Dermis microvascular lymphatic vessel endothelial cell (primary cell): Measurements from ENCODE around the gene CATSPERB. TPM values are rescaled to one million over a fixed set of nuclear protein-coding genes. Genes with fewer than 3 reads are reported as not detected.
"Not testable (repeated sequence)": the region's sequence is repeated elsewhere in the genome, so short reads cannot be mapped to it uniquely, and the experiment has no call there.

Experiments used
- DNase-seq, 2 donors: peaks; one replicate each; pipeline versions ENCODE4 v3.0.0 to v3.0.0-alpha.2; 2010; ENCODE audit warnings: low read depth in 2 of 2
- total RNA-seq: library from RNA; depleted of rRNA; stranded (reverse); fragments of >200 nt; gene quantifications from 2 replicates; pipeline ENCODE4 v1.2.1, GENCODE V29; 2014

The CATSPERB gene
- total RNA-seq, 1 donor from 2014 or later: 0.13 TPM

DNA sequence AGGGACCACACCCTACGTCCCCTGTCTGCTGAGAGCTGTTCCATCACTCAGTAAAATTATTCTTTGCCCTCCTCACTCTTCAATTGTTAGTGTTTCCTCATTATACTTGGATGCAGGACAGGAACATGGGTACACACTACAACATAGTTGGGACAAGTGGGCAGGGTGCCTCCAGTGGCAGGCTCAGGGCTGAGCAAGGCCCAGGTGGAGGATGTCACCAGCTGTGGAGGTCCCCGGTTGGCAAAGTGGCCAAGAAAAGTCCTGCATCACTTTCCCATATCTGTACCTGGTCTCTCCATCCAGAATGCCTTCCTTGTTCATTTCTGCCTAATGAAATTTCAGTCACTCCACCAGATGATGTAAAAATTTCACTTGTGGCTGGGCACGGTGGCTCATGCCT is 149.1 kb downstream of the CATSPERB start:
- DNase-seq: no peak

DNA sequence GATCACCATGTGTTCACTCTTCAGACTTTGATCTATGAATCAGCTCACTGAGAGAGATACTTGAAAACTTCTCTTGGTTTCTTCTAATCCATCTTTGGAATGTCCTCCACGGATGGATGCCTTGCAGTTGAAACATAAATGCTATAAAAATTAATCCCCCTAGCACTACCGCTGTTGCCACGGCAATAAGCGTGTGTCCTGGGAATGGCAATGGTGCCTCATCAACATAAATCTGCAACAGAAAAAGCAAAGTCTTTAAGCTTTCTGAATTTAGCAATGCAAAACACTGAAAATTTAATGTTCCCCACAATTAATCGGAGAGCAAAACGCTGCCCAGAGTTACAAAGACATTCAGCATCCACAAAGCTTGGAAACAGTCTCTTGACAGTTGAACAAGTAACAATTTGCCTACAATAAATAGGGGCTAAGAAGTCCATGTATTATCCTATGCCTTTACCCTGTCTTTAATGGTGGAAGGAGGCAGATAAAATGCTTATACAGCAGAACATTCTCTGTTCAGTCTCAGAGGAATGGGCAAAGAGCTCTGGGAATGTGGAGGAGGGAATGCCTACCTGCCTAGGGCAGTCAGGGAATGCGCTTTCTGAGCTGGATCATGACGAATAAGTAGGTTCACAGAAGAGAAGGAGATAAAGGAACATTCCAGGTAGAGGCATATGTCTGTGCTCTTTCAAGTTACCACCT is 150.9 kb downstream of the CATSPERB start:
- DNase-seq: no peak

GRCh38 chr14:91577632-91578233 is 154.2 kb downstream of the CATSPERB start:
- DNase-seq: no peak

GRCh38 chr14:91575469-91576208 is 156.2 kb downstream of the CATSPERB start:
- no peak for DNase-seq

DNA sequence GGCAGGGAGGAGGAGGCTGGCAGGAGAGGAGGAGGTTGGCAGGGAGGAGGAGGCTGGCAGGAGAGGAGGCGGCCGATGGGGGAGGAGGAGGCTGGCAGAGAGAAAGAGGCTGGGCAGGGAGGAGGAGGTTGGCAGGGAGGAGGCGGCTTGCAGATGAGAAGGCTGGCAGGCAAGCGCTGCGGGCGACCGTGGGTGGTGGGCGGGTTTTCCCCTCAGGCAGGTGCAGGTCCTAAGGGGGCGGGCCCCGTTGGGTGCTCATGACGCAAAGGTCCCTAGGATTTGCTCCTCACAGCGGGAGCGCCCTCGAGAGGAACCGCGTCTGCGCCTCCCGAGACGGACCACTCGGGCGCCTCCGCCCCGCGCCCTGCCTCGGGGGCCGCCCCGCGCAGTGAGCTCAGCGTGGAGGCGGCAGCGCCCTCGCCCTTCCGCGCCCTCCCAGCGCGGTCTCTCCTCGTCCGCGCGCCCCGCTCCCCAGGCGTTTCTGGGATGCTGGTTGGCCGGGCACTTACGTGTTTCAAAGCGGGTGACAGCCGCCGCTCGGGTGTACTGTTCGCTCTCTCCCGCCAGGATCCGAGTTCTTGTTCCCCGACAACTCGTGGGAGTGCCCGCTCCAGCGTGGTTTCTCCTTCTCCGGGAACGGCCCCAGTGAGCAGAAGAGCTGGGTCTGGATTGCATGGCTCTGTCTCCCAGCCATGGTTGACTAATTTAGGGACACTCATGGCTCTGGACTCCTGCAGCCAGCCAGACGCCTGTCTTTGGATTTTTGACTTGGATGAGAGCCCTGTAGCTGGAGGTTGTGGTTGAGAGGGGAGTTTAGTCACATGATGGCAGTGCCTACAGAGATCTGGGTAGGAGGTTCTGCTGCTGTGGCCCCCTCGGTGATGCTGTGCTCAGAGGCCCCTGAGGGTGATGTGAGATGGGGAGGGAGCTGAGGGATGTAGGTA is 157.7 kb downstream of the CATSPERB start:
- peak in 1 of 2 donors; percentile 6 for DNase-seq

GRCh38 chr14:91573528-91573893 is 158.4 kb downstream of the CATSPERB start:
- no peak for DNase-seq

DNA sequence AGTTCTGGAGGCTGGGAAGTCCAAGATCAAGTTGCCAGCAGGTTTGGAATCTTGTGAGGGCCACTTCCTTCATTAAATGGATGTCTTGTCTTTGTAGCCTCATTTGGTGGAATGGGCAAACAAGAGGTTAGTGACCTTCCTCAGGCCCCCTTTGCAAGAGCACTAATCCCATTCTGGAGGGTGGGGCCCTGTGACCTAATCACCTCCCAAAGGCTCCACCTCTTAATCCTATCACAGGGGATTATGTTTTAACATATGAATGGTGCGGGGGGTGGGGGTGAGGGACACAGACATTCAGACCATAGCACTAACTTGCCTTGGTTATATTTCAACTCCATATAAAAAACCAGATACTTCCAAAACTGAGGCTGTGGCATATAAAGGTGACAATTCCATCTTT is 161.9 kb downstream of the CATSPERB start:
- no peak for DNase-seq

DNA sequence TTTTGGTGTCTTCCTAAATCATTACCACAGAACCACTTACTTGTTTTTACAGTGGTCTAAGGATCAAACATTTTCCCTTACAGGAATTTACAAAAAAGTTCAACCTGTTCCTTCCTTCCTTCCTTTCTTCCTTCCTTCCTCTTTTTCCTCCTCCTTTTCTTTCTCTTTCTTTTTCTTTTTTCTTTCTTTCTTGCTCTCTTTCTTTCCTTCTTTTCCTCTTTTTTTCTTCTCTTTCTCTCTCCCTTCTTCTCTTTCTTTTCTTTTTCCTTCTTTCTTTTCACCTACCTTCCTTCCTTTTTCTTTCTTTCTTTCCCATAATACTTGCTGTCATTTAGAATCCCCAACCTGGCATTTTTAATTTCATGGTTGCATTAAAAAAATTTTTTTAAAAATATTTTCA is 162.6 kb downstream of the CATSPERB start:
- no peak for DNase-seq

- DNase-seq: no peak
These were observed 163.3 kb downstream of the CATSPERB start for GRCh38 chr14:91568626-91569025.

GRCh38 chr14:91567827-91568226 is 164.1 kb downstream of the CATSPERB start:
- not testable (repeated sequence) for DNase-seq

GRCh38 chr14:91555531-91555930 is 176.4 kb downstream of the CATSPERB start:
- no peak for DNase-seq

DNA sequence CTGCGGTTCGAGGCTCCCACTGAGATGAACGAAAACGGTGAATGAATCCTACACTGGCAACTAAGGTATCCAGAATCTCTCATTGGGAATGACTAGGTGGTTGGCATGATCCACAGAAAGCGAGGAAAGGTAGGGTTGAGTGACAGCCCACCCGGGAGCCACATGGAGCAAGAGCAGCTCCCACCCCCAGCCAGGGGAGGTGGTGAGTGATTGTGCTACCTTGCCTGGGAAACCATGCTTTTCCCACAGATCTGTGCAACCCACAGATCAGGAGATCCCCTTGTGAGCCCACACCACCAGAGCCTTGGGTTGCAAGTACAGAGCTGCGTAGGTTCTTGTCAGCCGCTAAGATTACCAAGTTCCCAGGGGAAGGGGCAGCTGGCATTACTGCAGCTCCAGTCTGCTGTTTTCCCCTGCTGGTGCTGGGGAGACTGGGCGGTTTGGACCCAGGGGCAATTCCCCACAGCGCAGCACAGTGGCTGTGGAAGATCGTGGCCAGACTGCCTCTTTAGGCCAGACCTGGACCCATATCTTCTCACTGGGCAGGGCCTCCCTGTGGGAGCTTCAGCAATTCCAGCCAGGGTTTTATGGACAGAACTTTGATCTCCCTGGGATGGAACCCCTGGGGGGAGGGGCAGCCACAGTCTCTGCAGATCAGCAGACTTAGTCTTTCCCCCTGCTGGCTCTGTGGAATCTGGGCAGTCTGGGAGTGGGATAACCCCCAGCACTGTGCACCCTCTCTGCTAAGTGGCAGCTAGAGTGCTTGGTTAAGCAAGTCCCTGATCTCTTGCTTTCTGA is 177.2 kb downstream of the CATSPERB start:
- no peak for DNase-seq

GRCh38 chr14:91548108-91548507 is 183.8 kb downstream of the CATSPERB start:
- DNase-seq: no peak

GRCh38 chr14:91545946-91546716 is 185.8 kb downstream of the CATSPERB start:
- no peak for DNase-seq

DNA sequence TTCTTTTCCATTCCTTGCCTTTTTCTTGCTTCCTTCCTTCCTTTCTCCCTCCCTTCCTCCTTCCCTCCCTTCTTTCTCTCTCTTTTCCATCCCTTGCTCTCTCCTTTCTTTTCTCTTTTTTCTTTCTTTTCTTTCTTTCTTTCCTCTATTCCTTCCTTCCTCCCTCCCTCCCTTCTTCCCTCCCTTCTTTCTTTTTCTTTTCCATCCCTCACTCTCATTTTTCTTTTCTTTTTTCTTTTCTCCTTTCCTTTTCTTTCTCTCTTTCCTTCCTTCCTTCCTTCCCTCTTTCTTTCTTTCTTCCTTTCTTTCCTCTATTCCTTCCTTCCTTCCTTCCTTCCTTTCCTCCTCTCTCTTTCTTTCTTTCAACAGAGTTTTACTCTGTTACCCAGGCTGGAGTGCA is 186.7 kb downstream of the CATSPERB start:
- DNase-seq: no peak

DNA sequence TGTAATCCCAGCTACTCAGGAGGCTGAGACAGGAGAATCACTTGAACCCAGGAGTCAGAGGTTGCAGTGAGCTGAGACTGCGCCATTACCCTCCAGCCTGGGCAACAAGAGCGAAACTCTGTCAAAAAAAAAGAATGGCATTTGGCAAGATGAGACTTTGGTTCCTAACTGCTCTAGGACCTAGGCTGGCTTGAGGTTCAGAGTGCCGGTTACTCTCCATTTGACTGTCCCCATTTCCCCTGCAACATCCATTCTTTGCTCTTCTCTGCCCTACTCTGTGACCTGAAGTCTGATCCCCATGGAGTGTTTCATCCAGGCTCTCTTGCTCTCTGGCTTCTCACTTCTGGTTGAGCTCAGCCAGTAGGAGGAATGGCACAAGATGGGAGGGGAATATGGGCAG is 195.6 kb downstream of the CATSPERB start:
- no peak for DNase-seq

DNA sequence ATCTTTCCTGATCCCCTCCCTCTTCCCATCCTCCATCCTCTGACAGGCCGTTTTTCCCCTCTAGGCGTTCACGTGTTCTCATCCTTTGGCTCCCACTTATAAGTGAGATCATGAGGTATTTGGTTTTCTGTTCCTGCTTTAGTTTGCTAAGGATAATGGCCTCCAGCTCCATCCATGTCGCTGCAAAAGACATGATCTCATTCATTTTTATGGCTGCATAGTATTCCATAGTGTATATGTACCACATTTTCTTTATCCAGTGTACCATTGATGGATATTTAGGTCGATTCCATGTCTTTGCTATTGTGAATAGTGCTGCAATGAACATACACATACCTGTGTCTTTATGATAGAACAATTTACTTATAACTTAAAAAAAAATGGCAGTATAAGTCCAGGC is 197.8 kb downstream of the CATSPERB start:
- not testable (repeated sequence) for DNase-seq

- no peak for DNase-seq
These were observed 198.3 kb downstream of the CATSPERB start for GRCh38 chr14:91533623-91534022.
